Natural killer cell treated with Interleukin-12 subunit alpha and Interleukin-12 subunit beta and Interleukin-15 and Interleukin-18, amount 100 ng/mL, for 72 hours (primary cell): ENCODE measurements around the gene MAPK8IP3. TPM values are rescaled to one million over a fixed set of nuclear protein-coding genes. Genes with fewer than 3 reads are reported as not detected.

Experiments used
- ATAC-seq, 2 donors: fragments of 150-1000 bp; cut with Tn5 transposase in 1 of 2; sonication (Bioruptor Pico), chemical (Tn5 transposase) in 1 of 2; 2 replicates each; pipeline ENCODE4 v1.10.0; 2021
- DNase-seq: peaks from one replicate; pipeline ENCODE4 v3.0.0; 2022; ENCODE audit warnings: low spot score
- H3K27ac Mint-ChIP-seq, 2 donors: 1 replicate in 1 of 2; 2 replicates in 1 of 2; pipeline ENCODE4 v1.8.0; 2022; ENCODE audit warnings: mixed read lengths in 2 of 2, mild to moderate bottlenecking in 1 of 2, moderate library complexity in 1 of 2
- H3K27me3 Mint-ChIP-seq, 2 donors: 1 replicate in 1 of 2; 2 replicates in 1 of 2; pipeline ENCODE4 v1.8.0; 2022; ENCODE audit warnings: mixed read lengths in 2 of 2
- H3K36me3 Mint-ChIP-seq: one replicate; pipeline ENCODE4 v1.8.0; 2022; ENCODE audit warnings: mixed read lengths
- H3K4me1 Mint-ChIP-seq, 2 donors: 1 replicate in 1 of 2; 2 replicates in 1 of 2; pipeline ENCODE4 v1.8.0; 2022; ENCODE audit warnings: low read depth in 2 of 2, mixed read lengths in 2 of 2, mild to moderate bottlenecking in 1 of 2
- H3K4me3 Mint-ChIP-seq: one replicate; pipeline ENCODE4 v1.8.0; 2022; ENCODE audit warnings: mixed read lengths
- H3K9me3 Mint-ChIP-seq: 2 replicates; pipeline ENCODE4 v1.8.0; 2022; ENCODE audit warnings: mixed read lengths
- total RNA-seq, 2 donors: library from RNA; stranded (reverse); gene quantifications; one replicate each; pipeline ENCODE4 v1.2.3, GENCODE V29; 2022

The MAPK8IP3 gene
- total RNA-seq, 2 donors from 2014 or later: 92.8 to 132 TPM

GRCh38 chr16:1769402-1770300, 63.7 kb downstream of the MAPK8IP3 start:
- Mint-ChIP-seq H3K4me3 (peak overlapping the region; percentile 96), H3K9me3 (no peaks in the 10 kb centered on the region), H3K27me3 (no peaks in the 10 kb centered on the region), H3K4me1 (peaks cover 11 to 12% of the 10 kb centered on the region in 2 donors), H3K27ac (peak overlapping the region in 1 of 2 donors; percentile 50), H3K36me3 (peaks cover 6% of the 10 kb centered on the region)
- DNase-seq: no peak
- ATAC-seq: no peak

- H3K36me3 Mint-ChIP-seq: peaks cover 6% of the 10 kb centered on the region
- ATAC-seq: peak; percentile 41 to 64
- peak; percentile 83 for DNase-seq
- peaks cover 11 to 12% of the 10 kb centered on the region in 2 donors for H3K4me1 Mint-ChIP-seq
- peak overlapping the region; percentile 96 for H3K4me3 Mint-ChIP-seq
- H3K27ac Mint-ChIP-seq: peak overlapping the region in 1 of 2 donors; percentile 50
- H3K9me3 Mint-ChIP-seq: no peaks in the 10 kb centered on the region
- no peaks in the 10 kb centered on the region for H3K27me3 Mint-ChIP-seq
Observed at GRCh38 chr16:1770328-1771187, 64.6 kb downstream of the MAPK8IP3 start.

- H3K27me3 Mint-ChIP-seq: no peaks in the 10 kb centered on the region
- ATAC-seq (peak; percentile 70 to 74), DNase-seq (peak; percentile 86)
- H3K4me1 Mint-ChIP-seq: peaks cover 11 to 12% of the 10 kb centered on the region in 2 donors
- peak within 1 kb of the TSS; percentile 96 for H3K4me3 Mint-ChIP-seq
- H3K27ac Mint-ChIP-seq: peak within 1 kb of the TSS; percentile 94 to 95
- H3K36me3 Mint-ChIP-seq: peaks cover 6% of the 10 kb centered on the region
- H3K9me3 Mint-ChIP-seq: no peaks in the 10 kb centered on the region
Observed at GRCh38 chr16:1771188-1771863, 65.3 kb downstream of the MAPK8IP3 start, which contains the start of gene NME3. Gene NME3, minus strand, starts transcription at chr16:1771543. Its CDS starts 9 bp downstream, at chr16:1771534.

- H3K4me1 Mint-ChIP-seq: peaks cover 11 to 12% of the 10 kb centered on the region in 2 donors
- peak overlapping the region; percentile 94 to 95 for H3K27ac Mint-ChIP-seq
- DNase-seq (no peak), ATAC-seq (no peak)
- H3K4me3 Mint-ChIP-seq: peak overlapping the region; percentile 96
- no peaks in the 10 kb centered on the region for H3K27me3 Mint-ChIP-seq
- H3K36me3 Mint-ChIP-seq: peaks cover 6% of the 10 kb centered on the region
- no peaks in the 10 kb centered on the region for H3K9me3 Mint-ChIP-seq
Observed at GRCh38 chr16:1771864-1772361, 65.9 kb downstream of the MAPK8IP3 start.

- ATAC-seq (peak; percentile 5 to 37), DNase-seq (no peak)
- Mint-ChIP-seq H3K27ac (peak within 1 kb of the TSS; percentile 94 to 95), H3K36me3 (peaks cover 6% of the 10 kb centered on the region), H3K4me3 (peak within 1 kb of the TSS; percentile 96), H3K9me3 (no peaks in the 10 kb centered on the region), H3K27me3 (no peaks in the 10 kb centered on the region), H3K4me1 (peaks cover 11 to 12% of the 10 kb centered on the region in 2 donors)
Observed at GRCh38 chr16:1772362-1772907, 66.4 kb downstream of the MAPK8IP3 start, which contains the start of gene EME2. Gene EME2, plus strand, starts transcription at chr16:1772810. Its CDS starts 418 bp downstream, at chr16:1773228.

- H3K9me3 Mint-ChIP-seq: no peaks in the 10 kb centered on the region
- H3K4me1 Mint-ChIP-seq: peaks cover 8 to 12% of the 10 kb centered on the region in 2 donors
- H3K27ac Mint-ChIP-seq: peak within 1 kb of the TSS; percentile 94 to 95
- ATAC-seq (peak; percentile 78 to 84), DNase-seq (peak; percentile 87)
- peak within 1 kb of the TSS; percentile 96 for H3K4me3 Mint-ChIP-seq
- H3K27me3 Mint-ChIP-seq: no peaks in the 10 kb centered on the region
- peaks cover 6% of the 10 kb centered on the region for H3K36me3 Mint-ChIP-seq
Observed at GRCh38 chr16:1772908-1773702, 67.1 kb downstream of the MAPK8IP3 start, which contains the start of gene MRPS34. Gene MRPS34, minus strand, starts transcription at chr16:1773134. Its CDS starts 15 bp downstream, at chr16:1773119.

GRCh38 chr16:1773703-1774447, 67.9 kb downstream of the MAPK8IP3 start:
- peaks cover 8 to 12% of the 10 kb centered on the region in 2 donors for H3K4me1 Mint-ChIP-seq
- no peaks in the 10 kb centered on the region for H3K9me3 Mint-ChIP-seq
- H3K27me3 Mint-ChIP-seq: no peaks in the 10 kb centered on the region
- peaks cover 6% of the 10 kb centered on the region for H3K36me3 Mint-ChIP-seq
- DNase-seq: no peak
- peak overlapping the region; percentile 96 for H3K4me3 Mint-ChIP-seq
- ATAC-seq: no peak
- peak overlapping the region in 1 of 2 donors; percentile 43 for H3K27ac Mint-ChIP-seq

GRCh38 chr16:1774448-1774780, 68.4 kb downstream of the MAPK8IP3 start:
- DNase-seq (no peak), ATAC-seq (no peak)
- Mint-ChIP-seq H3K4me1 (peaks cover 11 to 12% of the 10 kb centered on the region in 2 donors), H3K4me3 (no peak overlapping the region), H3K36me3 (peaks cover 6% of the 10 kb centered on the region), H3K9me3 (no peaks in the 10 kb centered on the region), H3K27me3 (no peaks in the 10 kb centered on the region), H3K27ac (no peak overlapping the region)

- Mint-ChIP-seq H3K4me1 (peaks cover 10 to 11% of the 10 kb centered on the region in 2 donors), H3K4me3 (no peak overlapping the region), H3K27ac (no peak overlapping the region), H3K36me3 (peaks cover 6% of the 10 kb centered on the region), H3K27me3 (no peaks in the 10 kb centered on the region), H3K9me3 (no peaks in the 10 kb centered on the region)
- DNase-seq: no peak
- no peak for ATAC-seq
Observed at GRCh38 chr16:1775006-1775845, 69.2 kb downstream of the MAPK8IP3 start.

GRCh38 chr16:1775846-1776671, 70.1 kb downstream of the MAPK8IP3 start:
- Mint-ChIP-seq H3K4me3 (no peak overlapping the region), H3K4me1 (peaks cover 10 to 12% of the 10 kb centered on the region in 2 donors), H3K27ac (no peak overlapping the region), H3K36me3 (peaks cover 6% of the 10 kb centered on the region), H3K27me3 (no peaks in the 10 kb centered on the region), H3K9me3 (no peaks in the 10 kb centered on the region)
- ATAC-seq: no peak
- DNase-seq: no peak
